ENCODE data around the gene MT1F.

- TF ChIP-seq GATA3 (IDR thresholded peaks at IDR 0.05; ENCODE audit: low read depth, low read length) (no peak), GATA2 (IDR thresholded peaks at IDR 0.05; ENCODE audit: low read depth, low read length) (no peak)
Observed at GRCh38 chr16:56616608-56617211, 41.0 kb upstream of the MT1F start.
